Pancreas (tissue), 10 donors: ENCODE results near the gene PRF1. TPM values are rescaled to one million over a fixed set of nuclear protein-coding genes. Genes with fewer than 3 reads are reported as not detected.

Experiments
- ATAC-seq, 4 donors: fragments of 200-7000 bp; cut with Tn5 transposase; one replicate each; pipeline versions ENCODE4 v1.8.0 to v1.9.1; 2020; ENCODE audit warnings: mild to moderate bottlenecking in 4 of 4, moderate library complexity in 4 of 4
- DNase-seq, 6 donors: peaks; one replicate each; pipeline ENCODE4 v3.0.0-alpha.2; 2020
- FAIRE-seq: peaks from 2 replicates; lab custom pipeline; 2012; peaks lifted over from hg19 to GRCh38; lab: Jason Lieb, UNC
- H3K27ac ChIP-seq, 4 donors: fragments of 200-600 bp; sonication (generic); 1 replicate in 3 of 4; 2 replicates in 1 of 4; pipeline versions ENCODE4 v1.5.0 to v1.8.0; 2020
- H3K27me3 ChIP-seq, 4 donors: fragments of 200-600 bp; one replicate each; pipeline ENCODE4 v1.8.0; 2021
- H3K36me3 ChIP-seq, 3 donors: fragments of 200-600 bp; sonication (generic) in 1 of 3; one replicate each; pipeline versions ENCODE4 v1.5.0 to v1.8.0; 2020 to 2021
- H3K4me1 ChIP-seq, 3 donors: fragments of 200-600 bp; one replicate each; pipeline ENCODE4 v1.8.0; 2021
- H3K4me3 ChIP-seq, 4 donors: fragments of 200-600 bp; sonication (generic) in 2 of 4; one replicate each; pipeline versions ENCODE4 v1.5.0 to v1.8.0; 2020 to 2021
- H3K9me3 ChIP-seq, 4 donors: fragments of 200-600 bp; one replicate each; pipeline ENCODE4 v1.8.0; 2021
- CTCF ChIP-seq, 4 donors: fragments of 200-600 bp; sonication (generic) in 3 of 4; IDR thresholded peaks; one replicate each; pipeline versions ENCODE4 v1.5.0 to v1.8.0; 2021; ENCODE audit warnings: antibody characterized with exemption in 4 of 4
- WGBS, 2 donors: extraction: QIAGEN DNeasy Blood & Tissue Kit; methylation state at CpG; one replicate each; pipeline ENCODE4 v1.1.7; 2013; 5-methylcytosine and 5-hydroxymethylcytosine counted together
- intact Hi-C, 3 donors: fragments of 100-400 bp; cut with DNase I; formaldehyde crosslinking; loops; one replicate each; pipeline versions ENCODE4 v1.11.1 to v1.14.2; 2022
- polyA plus RNA-seq, 2 donors: library from polyadenylated mRNA; stranded (reverse); fragments of 200-250 nt; gene quantifications; one replicate each; pipeline ENCODE4 v1.2.3, GENCODE V29; 2013
- total RNA-seq, 6 donors: library from RNA; stranded (reverse); fragmentation: NEBNext Ultra II Directional in 4 of 6; extraction: Animal tissue kit (Norgen Biotek cat#: 25700) in 4 of 6; gene quantifications; one replicate each; pipeline versions ENCODE4 v1.2.1 to v1.2.4, GENCODE V29; 2021 to 2023
- donor health status: healthy with polysubstance abuse.
- donor health status: DM: no; HTN: no; CAD: no; lungs with moderate emphysema.
- donor health status: DM: no; HTN: no; CAD: no.
- donor health status: control.
- donor health status: control.
- donor health status: Bipolar disorder and iron deficiency.
- donor health status: DM: yes; HTN: yes; CAD: no.
- donor health status: DM: no; HTN: no; CAD: no.
- donor health status: DM: no; HTN: no; CAD: no.
- donor health status: DM: yes; HTN: yes; CAD: no.

Gene PRF1
- total and polyA plus RNA-seq, 8 donors = 0.16 to 1.8 (median 0.52) TPM

- DNase-seq (no peak), ATAC-seq (no peak), FAIRE-seq (no peak)
- Histone ChIP-seq H3K27me3 (no peaks in the 10 kb centered on the region), H3K9me3 (no peaks in the 10 kb centered on the region), H3K36me3 (peaks cover 0 to 7% (median 0%) of the 10 kb centered on the region in 3 donors), H3K27ac (no peak overlapping the region), H3K4me3 (no peak overlapping the region), H3K4me1 (no peaks in the 10 kb centered on the region)
- no peak for TF ChIP-seq CTCF (IDR thresholded peaks at IDR 0.05)
- WGBS, 2 donors = 74 to 75% methylated on average over 6 of the region's 6 CpGs
- intact Hi-C loops = loop anchor here in 2 of 3 donors (2.0 to 5.0 kb wide), 2 partner anchors 208 to 212 kb away; no protein-coding TSS in a partner anchor
These were observed 52.1 kb downstream of the PRF1 start for GRCh38 chr10:70550459-70550858.

GRCh38 chr10:70549962-70550458 is 52.5 kb downstream of the PRF1 start:
- peaks cover 0 to 7% (median 0%) of the 10 kb centered on the region in 3 donors for H3K36me3 ChIP-seq
- no peaks in the 10 kb centered on the region for H3K27me3 ChIP-seq
- H3K4me3 ChIP-seq = no peak overlapping the region
- 57 to 70% methylated on average over 3 of the region's 3 CpGs for WGBS, 2 donors
- FAIRE-seq = no peak
- no peaks in the 10 kb centered on the region for H3K9me3 ChIP-seq
- TF ChIP-seq CTCF (IDR thresholded peaks at IDR 0.05) = peak; percentile 76 to 86 (median 80)
- no peaks in the 10 kb centered on the region for H3K4me1 ChIP-seq
- ATAC-seq = peak; percentile 64 to 90 (median 88)
- DNase-seq = peak in 5 of 6 donors; percentile 31 to 76 (median 61)
- intact Hi-C loops = loop anchor here in 2 of 3 donors (2.0 to 5.0 kb wide), 3 partner anchors 209 to 332 kb away; no protein-coding TSS in a partner anchor
- H3K27ac ChIP-seq = no peak overlapping the region

- intact Hi-C loops = loop anchor here in 1 of 3 donors (5.0 kb wide), 1 partner anchor 333 kb away; no protein-coding TSS in a partner anchor
- 77 to 81% methylated on average over 12 of the region's 12 CpGs for WGBS, 2 donors
- peak in 3 of 4 donors; percentile 8 to 40 (median 10) for ATAC-seq
- TF ChIP-seq CTCF (IDR thresholded peaks at IDR 0.05) = no peak
- no peaks in the 10 kb centered on the region for H3K27me3 ChIP-seq
- H3K4me1 ChIP-seq = no peaks in the 10 kb centered on the region
- peaks cover 0 to 7% (median 0%) of the 10 kb centered on the region in 3 donors for H3K36me3 ChIP-seq
- no peak overlapping the region for H3K27ac ChIP-seq
- DNase-seq = no peak
- no peaks in the 10 kb centered on the region for H3K9me3 ChIP-seq
- no peak overlapping the region for H3K4me3 ChIP-seq
- no peak for FAIRE-seq
These were observed 53.1 kb downstream of the PRF1 start for GRCh38 chr10:70549351-70549961.

Other genes starting within 250 kb of the PRF1 start
- gene LRRC20, start 220.1 kb downstream of the PRF1 start, total RNA-seq = 1 to 10 TPM; 1.3 to 3.7 (median 2.1) TPM
- gene LRRC20, start 220.1 kb downstream of the PRF1 start, polyA plus RNA-seq = 1 to 10 TPM; 1.7 to 4.3 TPM
- gene EIF4EBP2, start 198.6 kb downstream of the PRF1 start, total RNA-seq = 10 to 100 TPM; 28.7 to 43.5 (median 35.1) TPM
- gene EIF4EBP2, start 198.6 kb downstream of the PRF1 start, polyA plus RNA-seq = 10 to 100 TPM; 12.5 to 16.0 TPM
- gene NODAL, start 161.1 kb downstream of the PRF1 start, total RNA-seq = not detected
- not detected for gene NODAL, start 161.1 kb downstream of the PRF1 start, polyA plus RNA-seq
- 10 to 100 TPM in 1 of 6 donors, 1 to 10 TPM in 5; 2.2 to 15.1 (median 3.1) TPM for gene PALD1, start 124.0 kb downstream of the PRF1 start, total RNA-seq
- 10 to 100 TPM in 1 of 2 donors, 1 to 10 TPM in 1; 6.2 to 12.4 TPM for gene PALD1, start 124.0 kb downstream of the PRF1 start, polyA plus RNA-seq
- gene ADAMTS14, start 69.8 kb upstream of the PRF1 start, total RNA-seq = 1 to 10 TPM in 1 of 6 donors, under 1 TPM in 3, not detected in 2; 0.06 to 2.2 (median 0.23) TPM
- under 1 TPM; 0.12 to 0.34 TPM for gene ADAMTS14, start 69.8 kb upstream of the PRF1 start, polyA plus RNA-seq
- gene TBATA, start 182.6 kb upstream of the PRF1 start, total RNA-seq = not detected
- not detected for gene TBATA, start 182.6 kb upstream of the PRF1 start, polyA plus RNA-seq
- gene SGPL1, start 213.2 kb upstream of the PRF1 start, total RNA-seq = 10 to 100 TPM; 28.8 to 55.8 (median 34.8) TPM
- 10 to 100 TPM; 12.0 to 14.4 TPM for gene SGPL1, start 213.2 kb upstream of the PRF1 start, polyA plus RNA-seq